ENCODE measurements around the gene SAYSD1.

SAYSD1 gene

GRCh38 chr6:39107641-39108040 is 7.3 kb downstream of the SAYSD1 start:
- DNase-seq, result no peak

- no peak for DNase-seq
These were observed 8.0 kb downstream of the SAYSD1 start for GRCh38 chr6:39107034-39107433.

- DNase-seq, result no peak
These were observed 10.5 kb downstream of the SAYSD1 start for GRCh38 chr6:39104528-39104927.

GRCh38 chr6:39102821-39103136 is 12.2 kb downstream of the SAYSD1 start:
- no peak for DNase-seq

GRCh38 chr6:39102071-39102820 is 12.7 kb downstream of the SAYSD1 start:
- peak; percentile 19 for DNase-seq

GRCh38 chr6:39100358-39100757 is 14.6 kb downstream of the SAYSD1 start:
- DNase-seq, result no peak

- DNase-seq, result no peak
These were observed 19.4 kb downstream of the SAYSD1 start for GRCh38 chr6:39095578-39095977.

GRCh38 chr6:39093149-39093708 is 21.8 kb downstream of the SAYSD1 start:
- no peak for DNase-seq

- no peak for DNase-seq
These were observed 22.9 kb downstream of the SAYSD1 start for GRCh38 chr6:39092124-39092523.

GRCh38 chr6:39091220-39091619 is 23.8 kb downstream of the SAYSD1 start:
- DNase-seq, result no peak

- no peak for DNase-seq
These were observed 24.9 kb downstream of the SAYSD1 start for GRCh38 chr6:39090036-39090435.

GRCh38 chr6:39088331-39088730 is 26.7 kb downstream of the SAYSD1 start:
- no peak for DNase-seq

GRCh38 chr6:39087197-39087596 is 27.8 kb downstream of the SAYSD1 start:
- DNase-seq, result no peak

GRCh38 chr6:39086711-39087110 is 28.3 kb downstream of the SAYSD1 start:
- DNase-seq, result no peak

GRCh38 chr6:39086294-39086693 is 28.7 kb downstream of the SAYSD1 start:
- peak; percentile 72 for DNase-seq

- DNase-seq, result no peak
These were observed 29.7 kb downstream of the SAYSD1 start for GRCh38 chr6:39085129-39085797.

- DNase-seq, result no peak
These were observed 30.5 kb downstream of the SAYSD1 start for GRCh38 chr6:39084506-39084905.

GRCh38 chr6:39083231-39083634 is 31.8 kb downstream of the SAYSD1 start:
- DNase-seq, result peak; percentile 10

GRCh38 chr6:39082310-39082709 is 32.7 kb downstream of the SAYSD1 start:
- no peak for DNase-seq

GRCh38 chr6:39080246-39080875 is 34.6 kb downstream of the SAYSD1 start:
- DNase-seq, result no peak

- DNase-seq, result no peak
These were observed 35.5 kb downstream of the SAYSD1 start for GRCh38 chr6:39079197-39080125.

- no peak for DNase-seq
These were observed 36.3 kb downstream of the SAYSD1 start for GRCh38 chr6:39078695-39079094.
